ENCODE data around the gene BASP1.
A peak's percentile ranks its signal among the peaks of the same experiment; 100 is the strongest.

BASP1 gene

GRCh38 chr5:17229313-17229712, 11.9 kb downstream of the BASP1 start:
- no peak for DNase-seq (ENCODE audit: insufficient read length, low spot score)
- TF ChIP-seq SPI1 (IDR thresholded peaks at IDR 0.05; ENCODE audit: low read depth, low read length) = peak; percentile 27
- no peak for TF ChIP-seq TAF1 (IDR thresholded peaks at IDR 0.05; ENCODE audit: low read depth, low read length)
- FAIRE-seq = no peak

DNA sequence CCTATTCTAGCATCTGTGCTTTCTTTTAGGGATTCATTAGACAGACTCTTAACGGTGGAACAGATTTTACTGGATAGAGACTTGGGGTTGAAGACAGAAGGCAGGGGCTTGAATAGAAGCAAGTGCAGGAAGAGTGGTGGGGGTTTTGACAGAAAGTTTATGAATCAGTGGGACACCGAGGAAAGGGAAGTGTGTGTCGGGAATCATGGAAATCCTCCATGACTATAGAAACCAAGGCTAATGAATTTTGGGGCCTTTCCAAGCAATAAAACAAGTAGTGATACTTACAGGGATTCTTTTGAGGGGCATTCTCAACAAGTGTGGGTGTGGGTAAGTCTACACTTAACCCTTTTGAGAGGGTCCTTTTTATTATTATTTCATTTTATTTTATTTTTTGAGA, 12.8 kb downstream of the BASP1 start:
- FAIRE-seq (no peak), DNase-seq (ENCODE audit: insufficient read length, low spot score) (no peak)

DNA sequence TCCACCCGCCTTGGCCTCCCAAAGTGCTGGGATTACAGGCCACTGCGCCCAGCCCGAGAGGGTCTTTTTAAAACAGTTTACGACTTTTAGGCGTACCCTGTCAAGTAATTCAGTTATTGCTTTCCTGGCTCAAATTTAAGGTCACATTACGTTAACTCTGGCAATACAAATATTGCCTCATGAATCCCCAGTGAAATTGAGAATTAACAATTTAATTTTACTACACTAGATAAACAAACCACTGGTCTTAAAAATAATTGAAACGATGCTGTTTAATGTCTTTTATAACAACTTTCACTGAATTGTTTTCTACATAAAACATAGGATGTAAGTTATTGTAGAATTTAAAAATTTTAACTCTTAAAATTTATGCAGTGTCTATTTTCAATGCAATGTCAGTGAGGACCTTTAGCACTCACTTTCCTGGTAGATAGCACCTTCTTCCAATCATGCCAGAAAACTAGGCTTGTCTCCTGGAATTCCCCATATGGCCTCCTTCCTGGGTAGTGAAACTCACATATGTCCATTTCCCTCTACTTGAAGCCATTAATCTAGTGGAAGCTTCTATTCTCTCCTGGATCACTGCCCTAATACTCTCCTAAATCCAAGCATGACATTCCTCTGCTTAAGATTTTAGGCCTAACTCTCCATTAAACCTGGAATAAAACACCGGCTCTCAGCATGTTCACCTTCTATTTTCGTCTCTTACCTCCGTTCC, 13.5 kb downstream of the BASP1 start:
- no peak for FAIRE-seq
- TF ChIP-seq SPI1 (IDR thresholded peaks at IDR 0.05; ENCODE audit: low read depth, low read length) (no peak), POLR2A (IDR thresholded peaks at IDR 0.05; ENCODE audit: low read depth, low read length) (no peak), PAX5 (IDR thresholded peaks at IDR 0.05; ENCODE audit: insufficient read depth, low read length, severe bottlenecking) (no peak), POU2F2 (IDR thresholded peaks at IDR 0.05; ENCODE audit: low read depth, low read length) (no peak), TAF1 (IDR thresholded peaks at IDR 0.05; ENCODE audit: low read depth, low read length) (no peak), POLR2AphosphoS5 (IDR thresholded peaks at IDR 0.05; ENCODE audit: low read depth, low read length) (no peak)
- DNase-seq (ENCODE audit: insufficient read length, low spot score) = no peak

More for the DNA sequence above, 12.8 kb downstream of the BASP1 start:
- TF ChIP-seq POLR2AphosphoS5 (IDR thresholded peaks at IDR 0.05; ENCODE audit: low read depth, low read length) = no peak
- no peak for TF ChIP-seq TAF1 (IDR thresholded peaks at IDR 0.05; ENCODE audit: low read depth, low read length)
- no peak for TF ChIP-seq POU2F2 (IDR thresholded peaks at IDR 0.05; ENCODE audit: low read depth, low read length)
- no peak for TF ChIP-seq PAX5 (IDR thresholded peaks at IDR 0.05; ENCODE audit: insufficient read depth, low read length, severe bottlenecking)
- TF ChIP-seq POLR2A (IDR thresholded peaks at IDR 0.05; ENCODE audit: low read depth, low read length) = no peak
- no peak for TF ChIP-seq SPI1 (IDR thresholded peaks at IDR 0.05; ENCODE audit: low read depth, low read length)

- FAIRE-seq (no peak), DNase-seq (ENCODE audit: insufficient read length, low spot score) (no peak)
- TF ChIP-seq POLR2AphosphoS5 (IDR thresholded peaks at IDR 0.05; ENCODE audit: low read depth, low read length) (no peak), SPI1 (IDR thresholded peaks at IDR 0.05; ENCODE audit: low read depth, low read length) (no peak), PAX5 (IDR thresholded peaks at IDR 0.05; ENCODE audit: insufficient read depth, low read length, severe bottlenecking) (no peak), POLR2A (IDR thresholded peaks at IDR 0.05; ENCODE audit: low read depth, low read length) (no peak; the same call in 1 of the 2 replicates), POU2F2 (IDR thresholded peaks at IDR 0.05; ENCODE audit: low read depth, low read length) (no peak), TAF1 (IDR thresholded peaks at IDR 0.05; ENCODE audit: low read depth, low read length) (no peak)
Observed at GRCh38 chr5:17232405-17232804, 15.0 kb downstream of the BASP1 start.

GRCh38 chr5:17233488-17233887, 16.1 kb downstream of the BASP1 start:
- no peak for TF ChIP-seq SPI1 (IDR thresholded peaks at IDR 0.05; ENCODE audit: low read depth, low read length)
- TF ChIP-seq TAF1 (IDR thresholded peaks at IDR 0.05; ENCODE audit: low read depth, low read length) = no peak
- TF ChIP-seq POLR2A (IDR thresholded peaks at IDR 0.05; ENCODE audit: low read depth, low read length) = no peak
- TF ChIP-seq PAX5 (IDR thresholded peaks at IDR 0.05; ENCODE audit: insufficient read depth, low read length, severe bottlenecking) = no peak
- TF ChIP-seq POU2F2 (IDR thresholded peaks at IDR 0.05; ENCODE audit: low read depth, low read length) = no peak
- no peak for TF ChIP-seq POLR2AphosphoS5 (IDR thresholded peaks at IDR 0.05; ENCODE audit: low read depth, low read length)
- DNase-seq (ENCODE audit: insufficient read length, low spot score) (no peak), FAIRE-seq (no peak)

- DNase-seq (ENCODE audit: insufficient read length, low spot score) (no peak), FAIRE-seq (no peak)
- TF ChIP-seq PAX5 (IDR thresholded peaks at IDR 0.05; ENCODE audit: insufficient read depth, low read length, severe bottlenecking) (no peak), POU2F2 (IDR thresholded peaks at IDR 0.05; ENCODE audit: low read depth, low read length) (no peak), TAF1 (IDR thresholded peaks at IDR 0.05; ENCODE audit: low read depth, low read length) (no peak), SPI1 (IDR thresholded peaks at IDR 0.05; ENCODE audit: low read depth, low read length) (no peak), POLR2A (IDR thresholded peaks at IDR 0.05; ENCODE audit: low read depth, low read length) (no peak), POLR2AphosphoS5 (IDR thresholded peaks at IDR 0.05; ENCODE audit: low read depth, low read length) (no peak)
Observed at GRCh38 chr5:17234374-17234773, 16.9 kb downstream of the BASP1 start.

GRCh38 chr5:17235731-17236330, 18.4 kb downstream of the BASP1 start:
- no peak for TF ChIP-seq PAX5 (IDR thresholded peaks at IDR 0.05; ENCODE audit: insufficient read depth, low read length, severe bottlenecking)
- TF ChIP-seq SPI1 (IDR thresholded peaks at IDR 0.05; ENCODE audit: low read depth, low read length) = no peak
- TF ChIP-seq POLR2AphosphoS5 (IDR thresholded peaks at IDR 0.05; ENCODE audit: low read depth, low read length) = no peak
- TF ChIP-seq POU2F2 (IDR thresholded peaks at IDR 0.05; ENCODE audit: low read depth, low read length) = no peak
- no peak for TF ChIP-seq TAF1 (IDR thresholded peaks at IDR 0.05; ENCODE audit: low read depth, low read length)
- TF ChIP-seq POLR2A (IDR thresholded peaks at IDR 0.05; ENCODE audit: low read depth, low read length) = no peak
- DNase-seq (ENCODE audit: insufficient read length, low spot score) (no peak), FAIRE-seq (no peak)

GRCh38 chr5:17238521-17239041, 21.1 kb downstream of the BASP1 start:
- DNase-seq (ENCODE audit: insufficient read length, low spot score) (no peak), FAIRE-seq (no peak)
- no peak for TF ChIP-seq POLR2A (IDR thresholded peaks at IDR 0.05; ENCODE audit: low read depth, low read length)
- TF ChIP-seq POLR2AphosphoS5 (IDR thresholded peaks at IDR 0.05; ENCODE audit: low read depth, low read length) = no peak
- no peak for TF ChIP-seq TAF1 (IDR thresholded peaks at IDR 0.05; ENCODE audit: low read depth, low read length)
- no peak for TF ChIP-seq POU2F2 (IDR thresholded peaks at IDR 0.05; ENCODE audit: low read depth, low read length)
- no peak for TF ChIP-seq PAX5 (IDR thresholded peaks at IDR 0.05; ENCODE audit: insufficient read depth, low read length, severe bottlenecking)
- TF ChIP-seq SPI1 (IDR thresholded peaks at IDR 0.05; ENCODE audit: low read depth, low read length) = no peak

DNA sequence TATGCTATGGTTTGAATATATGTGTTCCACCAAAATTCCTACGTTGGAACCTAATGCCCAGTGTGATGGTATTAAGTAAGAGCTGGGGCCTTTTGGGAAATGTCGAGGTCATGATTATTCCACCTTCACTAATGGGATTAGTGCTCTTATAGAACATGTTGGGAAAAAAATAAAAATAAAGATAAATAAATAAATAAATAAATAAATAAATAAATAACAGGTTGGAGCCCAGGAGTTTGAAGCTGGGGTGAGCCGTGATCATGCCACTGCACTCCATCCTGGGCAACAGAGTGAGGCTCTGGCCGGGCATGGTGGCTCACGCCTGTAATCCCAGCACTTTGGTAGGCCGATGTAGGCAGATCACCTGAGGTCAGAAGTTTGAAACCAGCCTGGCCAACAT, 22.5 kb downstream of the BASP1 start:
- DNase-seq (ENCODE audit: insufficient read length, low spot score) = no peak
- no peak for TF ChIP-seq POLR2AphosphoS5 (IDR thresholded peaks at IDR 0.05; ENCODE audit: low read depth, low read length)
- no peak for TF ChIP-seq PAX5 (IDR thresholded peaks at IDR 0.05; ENCODE audit: insufficient read depth, low read length, severe bottlenecking)
- TF ChIP-seq SPI1 (IDR thresholded peaks at IDR 0.05; ENCODE audit: low read depth, low read length) = no peak
- TF ChIP-seq TAF1 (IDR thresholded peaks at IDR 0.05; ENCODE audit: low read depth, low read length) = no peak
- TF ChIP-seq POU2F2 (IDR thresholded peaks at IDR 0.05; ENCODE audit: low read depth, low read length) = no peak
- TF ChIP-seq POLR2A (IDR thresholded peaks at IDR 0.05; ENCODE audit: low read depth, low read length) = no peak
- no peak for FAIRE-seq
